DLD1 (cell line): Measurements from ENCODE around the gene ACTR1A.
"Not testable (repeated sequence)": the region's sequence is repeated elsewhere in the genome, so short reads cannot be mapped to it uniquely, and the experiment has no call there.

ENCODE experiments used
- in situ Hi-C: cut with HindIII; loops from 2 replicates; pipeline ENCODE4 v1.10.0; 2017; ENCODE audit warnings: low sequenced_read_pairs

The ACTR1A gene

GRCh38 chr10:102502337-102503151 is at the start of gene ACTR1A:
Gene ACTR1A (minus strand): TSS chr10:102502712. CDS start chr10:102502647, 65 bp downstream.
- in situ Hi-C loops: no loop called here

GRCh38 chr10:102550636-102551210 is 48.2 kb upstream of the ACTR1A start:
- in situ Hi-C loops: no loop called here

DNA sequence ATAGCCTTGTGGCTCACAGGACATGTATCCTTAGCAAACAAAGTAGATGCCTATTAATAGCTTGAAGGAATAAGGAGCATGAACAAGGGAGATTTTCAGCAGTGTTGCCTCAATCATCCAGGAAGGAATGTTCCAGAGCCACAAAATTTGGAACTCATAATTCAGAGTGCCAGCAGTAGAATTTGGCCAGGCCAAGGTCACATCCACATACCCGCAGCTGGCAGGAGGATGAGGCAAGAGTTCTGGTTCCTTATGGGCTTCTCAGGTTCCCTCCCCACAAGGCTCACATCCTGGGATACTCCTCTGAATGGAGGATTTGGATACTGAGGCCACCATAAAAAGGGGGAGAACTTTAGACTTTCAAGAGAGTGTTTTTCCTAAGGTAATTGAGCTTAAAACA is 47.0 kb upstream of the ACTR1A start:
- in situ Hi-C loops: no loop called here

DNA sequence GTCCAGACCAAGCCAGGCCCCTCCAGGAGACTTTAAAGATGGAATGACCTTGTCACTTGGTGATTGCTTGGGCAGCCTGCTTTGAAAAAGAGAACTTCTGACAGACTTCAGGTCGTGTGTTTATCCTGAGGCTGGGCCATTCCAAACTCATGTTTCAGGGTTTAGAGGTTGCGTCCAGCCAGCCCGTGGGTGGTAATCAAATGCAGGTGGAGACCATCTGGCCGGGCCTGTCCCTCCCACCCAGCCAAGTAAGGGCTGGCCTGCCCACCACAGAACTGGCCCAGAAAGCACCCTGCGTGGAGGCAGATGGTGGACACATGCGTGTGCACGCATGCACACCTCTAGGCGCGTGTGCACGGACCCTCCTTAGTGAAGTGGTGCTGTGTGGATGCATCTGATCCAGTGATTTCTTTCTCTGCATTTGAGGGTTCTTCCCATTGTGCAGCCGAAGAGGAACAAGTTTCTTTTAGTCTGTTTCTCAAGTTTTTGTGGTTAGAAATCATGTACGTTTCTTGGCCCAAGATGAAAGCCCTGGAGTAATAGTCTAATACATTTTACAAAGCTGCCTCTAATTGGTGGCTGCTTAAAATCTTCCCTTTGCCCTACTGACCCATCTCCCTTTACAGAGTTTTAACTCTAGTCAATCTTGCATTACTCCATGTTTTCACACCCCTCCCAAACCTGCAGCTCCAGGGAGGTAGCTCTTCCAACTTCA is 44.3 kb upstream of the ACTR1A start:
- in situ Hi-C loops: no loop called here

DNA sequence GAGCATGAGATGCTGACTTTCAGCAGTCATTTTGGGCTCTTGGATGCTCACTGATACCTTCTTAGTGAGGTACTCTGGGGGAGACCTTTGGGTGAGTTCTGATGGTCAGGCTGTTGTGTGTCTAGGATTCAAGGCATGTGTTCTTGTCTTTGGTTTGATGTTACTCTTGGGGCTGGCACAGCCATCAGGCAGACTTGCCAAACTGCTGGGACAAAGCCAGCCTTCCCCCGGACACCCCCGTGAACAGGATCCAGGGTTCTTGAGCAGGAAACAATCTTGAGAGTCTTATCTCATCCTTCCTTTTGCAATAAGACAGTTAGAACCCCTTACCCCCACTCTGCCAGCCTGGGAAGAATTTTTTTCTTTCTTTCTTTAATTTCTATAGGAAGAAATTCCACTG is 43.5 kb upstream of the ACTR1A start:
- in situ Hi-C loops: no loop called here

- in situ Hi-C loops: no loop called here
Observed at GRCh38 chr10:102545265-102545871, 42.9 kb upstream of the ACTR1A start.

DNA sequence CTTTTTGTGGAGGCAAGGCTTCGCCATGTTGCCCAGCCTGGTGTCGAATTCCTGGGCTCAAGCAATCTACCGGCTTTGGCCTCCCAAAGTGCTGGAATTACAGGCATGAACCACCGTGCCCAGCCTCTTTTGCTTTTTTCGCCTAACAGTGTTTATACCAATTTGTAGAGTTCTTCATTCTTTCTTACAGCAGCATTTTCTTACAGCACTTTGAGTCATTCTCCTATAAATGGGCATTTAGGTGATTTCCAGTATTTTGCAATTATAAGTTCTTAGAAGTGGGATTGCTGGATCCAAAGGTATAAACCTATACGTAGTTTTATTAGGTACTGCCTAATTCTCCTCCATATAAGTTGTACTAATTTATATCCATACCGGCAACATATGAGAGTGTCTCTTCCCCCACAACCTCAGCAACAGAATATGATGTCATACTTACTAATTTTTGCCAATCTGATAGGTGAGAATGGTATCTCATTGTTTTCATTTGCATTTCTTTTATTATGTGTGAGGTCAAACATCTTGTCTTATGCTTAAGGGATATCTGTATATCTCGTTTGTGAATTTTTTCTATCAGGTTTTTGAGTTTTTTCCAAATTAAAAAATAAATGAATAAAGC is 40.4 kb upstream of the ACTR1A start:
- in situ Hi-C loops: no loop called here

DNA sequence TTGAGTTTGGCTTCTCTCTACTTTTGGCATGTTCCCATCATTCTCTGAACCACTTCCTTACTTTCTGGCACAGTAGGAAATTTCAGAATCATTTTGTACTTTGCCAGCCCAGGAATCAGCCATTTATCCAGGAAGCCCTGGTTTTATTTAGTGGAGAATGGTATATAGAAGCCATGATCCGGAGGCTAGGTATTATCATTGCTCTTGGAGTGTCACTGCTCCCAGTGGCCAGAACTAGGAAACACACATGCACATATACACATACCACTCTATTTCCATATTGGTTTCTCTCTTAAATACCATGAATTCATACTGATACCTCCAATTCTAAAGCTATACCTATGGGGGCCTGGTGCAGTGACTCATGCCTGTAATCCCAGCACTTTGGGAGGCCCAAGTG is 37.5 kb upstream of the ACTR1A start:
- in situ Hi-C loops: no loop called here

GRCh38 chr10:102538811-102539210 is 36.3 kb upstream of the ACTR1A start:
- in situ Hi-C loops: no loop called here

- in situ Hi-C loops: no loop called here
Observed at GRCh38 chr10:102537948-102538347, 35.4 kb upstream of the ACTR1A start.

DNA sequence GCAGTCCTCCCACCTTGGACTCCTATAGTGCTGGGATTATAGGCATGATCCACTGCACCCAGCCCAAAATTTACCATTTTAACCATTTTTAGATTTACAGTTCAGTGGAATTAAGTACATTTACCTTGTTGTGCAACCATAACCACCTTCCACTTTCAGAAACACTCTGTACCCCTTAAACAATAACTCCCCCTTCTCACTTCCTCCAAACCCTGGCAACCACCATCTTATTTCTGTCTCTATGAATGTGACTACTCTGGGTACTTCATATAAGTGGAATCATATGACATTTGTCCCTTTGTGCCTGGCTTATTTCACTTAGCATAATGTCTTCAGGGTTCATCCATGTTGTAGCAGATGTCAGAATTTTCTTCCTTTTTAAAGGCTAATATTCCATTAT is 34.9 kb upstream of the ACTR1A start:
- in situ Hi-C loops: no loop called here

GRCh38 chr10:102535481-102536147 is 33.1 kb upstream of the ACTR1A start:
- in situ Hi-C loops: no loop called here

DNA sequence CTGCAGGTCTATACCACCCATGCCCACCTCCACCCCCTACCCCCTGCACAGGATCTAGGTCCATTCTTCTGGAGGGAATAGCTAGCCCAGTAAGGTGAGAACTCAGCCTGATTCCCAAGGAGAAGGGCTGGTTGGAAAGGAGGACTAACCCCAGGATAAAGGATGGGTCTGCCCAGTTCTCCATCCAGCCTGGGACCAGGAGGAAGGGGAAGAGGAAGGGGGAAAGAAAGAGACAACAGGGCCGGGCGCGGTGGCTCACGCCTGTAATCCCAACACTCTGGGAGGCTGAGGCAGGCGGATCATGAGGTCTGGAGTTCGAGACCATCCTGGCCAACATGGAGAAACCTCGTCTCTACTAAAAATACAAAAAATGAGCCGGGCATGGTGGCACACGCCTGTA is 32.5 kb upstream of the ACTR1A start:
- in situ Hi-C loops: not testable (repeated sequence)

- in situ Hi-C loops: no loop called here
Observed at GRCh38 chr10:102534333-102534732, 31.8 kb upstream of the ACTR1A start.

GRCh38 chr10:102527546-102527945 is 25.0 kb upstream of the ACTR1A start:
- in situ Hi-C loops: no loop called here

- in situ Hi-C loops: no loop called here
Observed at GRCh38 chr10:102524746-102525145, 22.2 kb upstream of the ACTR1A start.

GRCh38 chr10:102523250-102524029 is 20.9 kb upstream of the ACTR1A start:
- in situ Hi-C loops: no loop called here

- in situ Hi-C loops: no loop called here
Observed at GRCh38 chr10:102522874-102523249, 20.4 kb upstream of the ACTR1A start.

DNA sequence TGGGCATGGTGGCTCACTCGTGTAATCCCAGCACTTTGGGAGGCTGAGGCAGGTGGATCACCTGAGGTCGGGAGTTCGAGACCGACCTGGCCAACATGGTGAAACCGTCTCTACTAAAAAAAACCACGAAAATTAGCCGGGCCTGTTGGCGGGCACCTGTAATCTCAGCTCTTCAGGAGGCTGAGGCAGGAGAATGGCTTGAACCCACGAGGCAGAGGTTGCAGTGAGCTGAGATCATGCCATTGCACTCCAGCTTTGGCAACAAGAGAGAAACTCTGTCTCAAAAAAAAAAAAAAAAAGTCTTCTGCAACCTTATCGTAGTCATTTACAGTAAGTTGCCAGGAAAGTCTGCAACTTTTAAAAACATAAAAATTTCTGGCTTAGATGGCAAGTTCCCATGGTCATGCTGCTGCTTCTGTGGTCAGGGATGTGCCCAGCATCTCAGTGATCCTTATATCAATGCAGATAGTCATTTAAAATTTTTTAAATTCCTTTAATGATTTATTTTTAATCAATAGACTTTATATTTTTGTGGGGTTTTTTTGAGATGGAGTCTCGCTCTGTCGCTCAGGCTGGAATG is 16.8 kb upstream of the ACTR1A start:
- in situ Hi-C loops: no loop called here
